NCI-H1694 (cell line): ENCODE results near the gene EEFSEC.

ENCODE experiments used
- DNase-seq: peaks from one replicate; lab custom pipeline; 2025; lab: John Stamatoyannopoulos, UW

EEFSEC gene

DNA sequence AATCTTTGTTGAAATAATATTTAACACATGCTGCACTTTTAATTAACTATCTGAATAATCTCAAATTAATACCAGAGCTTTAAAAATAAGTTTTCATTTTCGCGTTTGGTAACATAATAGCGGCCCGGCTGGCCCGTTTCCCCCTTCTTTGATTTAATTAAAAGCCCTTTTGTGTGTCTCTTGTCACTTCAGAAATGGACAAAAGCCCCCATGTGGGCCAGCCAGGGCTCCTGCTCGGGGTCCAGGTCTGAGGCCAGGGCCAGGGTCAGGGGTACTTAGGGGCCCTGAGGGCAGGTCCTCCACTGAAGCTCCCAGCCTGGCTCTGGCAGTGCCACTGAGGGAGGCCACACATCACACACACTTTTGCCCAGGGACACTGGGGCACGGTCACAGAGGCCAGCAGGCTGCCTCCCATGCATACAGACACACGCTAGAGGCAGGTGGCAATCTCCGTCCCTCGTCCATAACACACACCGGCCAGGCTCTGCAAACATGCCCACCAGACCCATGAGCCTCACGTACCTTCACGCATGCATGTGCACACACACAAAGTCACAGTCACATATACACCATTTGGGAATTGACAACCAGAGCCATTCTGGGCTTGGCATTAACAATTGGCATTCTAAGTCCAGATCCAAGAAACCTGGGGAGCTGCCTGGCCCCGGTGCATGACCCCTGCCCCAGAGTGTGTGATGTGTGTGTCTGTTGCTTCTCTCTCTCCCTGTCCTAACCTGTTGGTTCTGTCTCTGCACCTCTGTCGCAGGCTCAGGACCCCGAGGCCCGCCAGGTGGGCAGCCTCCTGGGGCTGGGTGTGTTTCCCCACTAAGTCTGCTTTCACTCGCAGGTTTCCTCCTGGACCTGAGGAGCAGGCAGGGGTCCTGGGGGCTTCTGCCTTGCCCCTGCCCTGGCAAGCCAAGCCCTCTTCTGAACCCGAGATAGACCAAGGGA, 274.9 kb downstream of the EEFSEC start:
- DNase-seq, result no peak

DNA sequence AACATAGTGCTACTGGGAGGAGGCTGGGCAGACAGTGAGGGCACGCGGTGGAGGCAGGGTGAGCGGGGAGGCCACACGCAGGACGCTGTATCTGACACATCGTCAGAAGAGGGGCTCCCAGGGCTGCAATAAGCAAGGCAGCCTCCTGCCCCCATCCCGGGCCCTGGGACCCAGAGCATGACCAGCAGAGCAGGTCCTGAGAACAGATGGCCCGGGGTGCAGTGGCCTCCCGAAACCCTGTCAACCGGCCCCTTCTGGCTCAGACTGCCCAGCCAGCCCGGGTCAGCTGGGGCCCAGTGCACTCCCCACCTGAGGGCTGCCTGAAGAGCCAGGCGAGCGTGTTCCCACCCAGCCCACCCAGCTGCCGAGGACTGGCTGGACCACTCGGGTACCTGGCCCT, 276.0 kb downstream of the EEFSEC start:
- no peak for DNase-seq

DNA sequence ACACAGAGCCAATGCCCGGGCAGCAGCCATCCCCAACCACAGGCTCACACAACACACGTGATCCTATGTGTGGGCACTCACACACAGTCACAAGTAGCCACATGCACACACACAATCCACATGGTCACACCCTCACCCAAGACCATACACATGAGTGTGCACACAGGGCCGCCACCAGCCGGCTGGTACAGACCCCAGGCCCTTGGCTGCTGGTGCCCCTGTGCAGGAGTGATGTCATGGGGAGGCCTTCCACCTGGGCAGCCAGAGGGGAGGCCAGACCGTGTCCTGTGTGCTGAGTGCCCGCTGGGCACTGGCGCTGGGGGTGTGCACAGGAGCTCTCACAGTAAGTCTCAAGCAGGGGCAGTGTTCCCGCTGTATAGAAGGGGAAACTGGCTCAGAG, 276.5 kb downstream of the EEFSEC start:
- DNase-seq, result no peak

DNA sequence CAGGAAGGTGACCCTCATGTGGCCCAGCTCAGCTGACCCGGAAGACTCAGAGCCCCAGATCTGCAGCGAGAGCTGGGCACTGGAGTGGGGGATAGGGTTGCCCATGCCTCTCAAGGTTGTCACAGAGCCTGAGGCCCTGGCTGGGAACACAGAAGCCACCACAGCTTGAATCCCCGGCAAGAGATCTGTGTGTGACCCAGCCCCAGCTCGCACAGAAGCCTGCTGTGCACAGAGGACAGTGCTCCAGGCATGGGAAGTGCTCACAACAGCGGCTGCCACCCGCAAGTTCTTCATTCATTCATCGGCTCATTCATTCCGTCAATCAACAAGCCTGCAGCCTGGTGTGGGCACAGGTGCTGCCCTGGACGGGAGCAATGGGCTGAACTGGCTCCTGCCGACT, 277.0 kb downstream of the EEFSEC start:
- DNase-seq, result no peak

DNA sequence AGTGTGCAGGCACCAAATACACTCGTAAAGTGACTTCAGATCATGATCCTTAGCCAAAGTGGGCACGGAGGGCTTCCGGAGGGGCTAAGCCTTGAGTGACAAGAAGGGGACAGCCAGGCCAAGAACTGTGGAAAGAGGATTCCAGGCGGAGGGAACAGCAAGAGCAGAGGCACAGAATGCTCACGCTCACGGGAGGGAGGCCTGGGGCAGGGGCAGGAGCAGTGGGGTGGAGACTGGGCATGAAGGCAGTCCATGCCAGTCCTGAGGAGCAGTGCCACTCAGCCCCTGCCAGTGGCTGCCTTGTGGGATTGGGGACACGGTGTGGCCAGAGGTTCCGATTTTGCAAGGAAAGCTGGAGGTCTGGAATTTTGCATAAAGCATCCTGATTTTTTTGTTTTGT, 277.4 kb downstream of the EEFSEC start:
- no peak for DNase-seq

DNA sequence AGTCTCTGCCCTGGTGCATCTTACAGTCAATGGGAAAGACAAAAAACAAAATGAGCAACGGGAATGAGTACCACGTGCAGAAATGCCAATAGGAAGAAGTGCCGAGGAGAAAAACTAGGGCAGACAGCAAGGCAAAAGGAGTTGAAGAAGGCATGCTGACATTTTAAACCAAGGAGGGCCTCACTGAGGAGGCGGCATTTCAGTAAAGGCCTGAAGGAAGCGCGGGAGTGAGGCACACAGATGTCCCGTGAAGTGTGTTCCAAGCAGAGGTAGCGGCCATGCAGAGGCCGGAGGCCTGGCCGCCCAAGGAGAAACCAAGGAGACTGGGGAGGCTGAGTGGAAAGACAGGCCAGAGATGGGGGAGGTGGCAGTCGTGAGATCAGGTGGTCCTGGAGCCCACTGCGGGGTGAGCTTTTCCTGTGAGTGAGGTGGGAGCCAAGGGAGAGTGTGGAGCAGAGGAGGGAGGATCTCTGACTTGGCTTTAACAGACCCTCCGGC, 278.6 kb downstream of the EEFSEC start:
- no peak for DNase-seq

DNA sequence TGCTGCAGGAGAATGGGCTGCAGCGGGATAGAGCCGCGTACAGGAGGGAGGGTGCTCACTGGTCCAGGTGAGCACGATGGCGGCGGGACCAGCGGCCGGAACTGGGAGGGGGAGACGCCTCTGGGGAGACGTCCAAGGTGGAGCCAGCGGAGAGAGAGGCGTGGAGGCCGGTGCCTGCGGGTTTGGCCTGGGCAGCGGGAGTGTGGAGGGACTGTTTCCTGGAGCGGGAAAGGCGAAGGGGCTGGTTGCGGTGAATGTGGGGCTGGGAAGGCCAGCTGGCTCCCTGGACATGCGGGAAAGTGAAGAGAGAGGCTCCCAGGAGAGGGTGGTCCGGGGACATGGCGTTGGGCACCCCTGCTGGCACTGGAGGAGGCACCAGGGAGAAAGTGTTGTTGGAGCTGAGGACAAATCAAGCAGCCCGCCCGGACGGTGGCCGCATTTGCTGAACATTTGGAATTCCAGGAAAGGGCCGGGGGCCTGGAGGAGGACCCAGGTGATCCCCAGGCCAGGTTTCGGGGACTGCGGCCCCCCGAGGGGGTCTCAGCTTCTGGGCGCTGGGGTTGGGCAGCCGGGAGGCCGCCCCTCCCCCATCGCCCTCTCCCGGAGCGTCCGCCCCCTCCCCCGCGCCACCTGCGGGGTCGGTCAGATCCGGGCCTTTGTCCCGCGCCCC, 279.2 kb downstream of the EEFSEC start:
- DNase-seq, result no peak

DNA sequence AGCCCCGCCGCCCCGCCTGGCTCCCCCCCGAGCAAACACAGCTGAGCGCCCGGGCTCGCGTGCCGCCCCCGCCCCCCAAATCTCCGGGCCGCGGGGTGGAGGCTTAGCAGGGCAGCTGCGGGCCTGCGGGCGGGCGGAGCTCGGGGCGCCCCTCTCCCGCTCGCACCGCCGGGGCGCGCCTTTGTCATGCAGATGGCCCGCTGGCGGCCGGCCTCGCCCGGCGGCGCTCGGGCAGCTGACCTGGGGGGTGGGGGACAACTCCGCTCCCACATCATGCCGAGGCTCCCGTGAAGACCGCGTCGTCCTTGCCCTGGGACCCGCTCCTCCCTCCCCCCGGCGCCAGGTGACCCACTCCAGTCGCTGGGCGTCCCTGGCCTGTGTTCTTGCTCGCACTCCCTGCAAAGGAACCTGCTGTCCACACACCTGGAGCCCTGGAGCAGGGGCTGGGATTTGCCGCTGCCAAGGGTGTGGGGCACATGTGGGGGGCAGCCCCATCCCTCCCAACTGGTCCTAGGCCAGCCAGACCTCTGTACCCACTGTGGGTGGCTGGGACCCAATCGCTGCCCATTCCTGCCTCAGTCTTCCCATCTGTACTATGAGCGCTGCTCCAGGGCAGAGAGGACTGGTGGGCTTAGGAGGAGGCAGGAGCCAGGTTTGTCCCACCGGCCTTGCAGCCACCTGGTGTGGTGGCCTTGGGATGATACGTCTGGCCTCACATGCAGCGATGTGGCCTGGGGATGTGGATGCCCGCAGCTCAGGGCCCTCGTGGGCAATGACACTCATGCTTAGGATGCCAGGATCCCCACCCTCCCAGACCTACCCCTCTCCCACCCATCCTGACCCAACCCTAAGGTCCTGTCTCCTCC, 279.9 kb downstream of the EEFSEC start:
- no peak for DNase-seq

DNA sequence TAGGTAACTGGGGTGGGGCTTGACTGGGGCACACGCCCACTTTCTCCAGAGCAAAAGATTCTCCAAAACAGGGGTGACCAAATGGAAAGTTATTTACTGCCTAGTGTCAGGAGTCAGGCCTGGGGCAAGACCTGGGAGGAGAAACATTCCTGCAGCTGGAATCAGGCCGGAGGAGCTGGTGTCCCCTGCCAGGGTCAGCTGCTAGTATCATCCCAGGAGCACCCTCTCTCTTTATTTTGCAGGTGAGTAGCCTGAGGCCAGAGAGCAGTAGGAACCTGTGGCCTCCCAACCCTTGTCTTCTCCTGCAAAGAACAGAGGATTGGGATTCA, 280.5 kb downstream of the EEFSEC start:
- no peak for DNase-seq

DNA sequence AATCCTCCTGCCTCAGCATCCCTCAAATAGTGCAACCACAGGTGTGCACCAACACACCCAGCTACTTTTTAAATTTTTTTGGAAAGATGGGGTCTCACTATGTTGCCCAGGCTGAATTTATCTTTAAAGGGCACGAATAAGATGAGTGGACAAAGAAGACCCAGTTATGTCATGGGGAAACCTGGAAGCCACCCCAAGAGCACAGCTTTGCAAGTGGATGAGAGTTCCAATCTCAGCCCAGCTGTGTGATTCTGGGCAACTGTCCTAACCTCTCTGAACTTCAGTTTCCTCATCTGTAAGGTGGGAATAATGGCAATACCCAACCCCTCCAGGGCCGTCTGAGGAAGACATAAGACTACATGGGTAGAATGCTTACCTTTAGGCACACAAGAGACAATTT, 281.2 kb downstream of the EEFSEC start:
- no peak for DNase-seq

DNA sequence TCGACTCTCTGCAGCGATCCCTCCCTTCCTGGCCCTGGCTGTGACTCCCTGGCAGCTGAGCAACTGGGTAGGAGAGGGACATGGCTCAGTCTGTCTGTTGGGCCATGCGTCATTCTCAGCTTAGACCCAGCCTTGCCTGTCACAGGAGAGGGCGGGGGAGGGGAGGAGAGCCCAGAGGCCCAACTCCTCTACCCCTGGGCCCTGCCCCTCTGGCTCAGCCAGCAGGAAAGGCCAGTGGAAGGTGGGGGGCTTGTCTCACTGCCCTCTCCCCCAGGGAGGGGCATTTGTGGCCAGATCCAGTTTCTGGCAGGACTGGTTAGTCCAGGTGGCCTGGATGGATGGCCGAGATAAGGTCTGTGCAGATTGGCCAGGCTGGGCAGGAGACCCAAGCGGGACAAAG, 281.8 kb downstream of the EEFSEC start:
- DNase-seq, result no peak

DNA sequence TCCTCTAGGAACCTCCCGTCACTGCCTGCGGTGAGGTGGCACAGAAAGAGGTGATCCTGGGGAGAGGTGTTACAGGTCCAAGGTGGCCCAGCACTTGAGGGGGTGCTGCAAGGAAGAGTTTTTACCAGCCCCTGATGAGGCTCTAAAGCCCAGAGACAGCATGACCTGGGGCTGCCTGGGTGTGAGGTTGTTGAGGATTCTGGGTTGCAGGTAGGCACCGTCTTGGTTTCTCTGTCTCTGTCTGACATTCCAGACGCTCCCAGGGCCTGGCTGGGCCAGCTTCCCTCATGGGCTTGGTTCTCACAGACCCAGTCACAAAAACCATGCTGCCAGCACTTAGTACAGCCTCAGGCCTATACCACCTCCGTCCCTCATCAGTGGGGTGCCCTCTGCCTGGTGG, 282.3 kb downstream of the EEFSEC start:
- DNase-seq, result no peak

DNA sequence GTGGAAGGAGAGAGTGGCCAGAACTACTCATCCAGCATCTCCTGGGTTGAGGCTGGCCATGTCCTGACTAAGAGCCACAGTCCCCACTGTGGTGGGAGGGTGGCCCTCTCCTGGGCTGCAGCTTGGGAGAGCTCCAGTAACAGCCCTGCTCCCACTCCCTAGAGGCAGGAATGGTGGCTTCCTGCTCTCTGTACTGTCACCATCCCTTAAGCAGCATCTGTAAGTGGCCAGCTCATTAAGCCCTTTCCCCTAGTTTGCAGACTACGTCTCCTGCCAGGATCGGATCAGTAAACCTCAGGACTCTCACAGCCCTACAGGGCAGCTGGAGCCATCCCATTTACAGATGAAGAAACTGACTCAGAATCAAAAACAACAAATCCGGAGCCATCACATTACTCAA, 282.9 kb downstream of the EEFSEC start:
- no peak for DNase-seq

DNA sequence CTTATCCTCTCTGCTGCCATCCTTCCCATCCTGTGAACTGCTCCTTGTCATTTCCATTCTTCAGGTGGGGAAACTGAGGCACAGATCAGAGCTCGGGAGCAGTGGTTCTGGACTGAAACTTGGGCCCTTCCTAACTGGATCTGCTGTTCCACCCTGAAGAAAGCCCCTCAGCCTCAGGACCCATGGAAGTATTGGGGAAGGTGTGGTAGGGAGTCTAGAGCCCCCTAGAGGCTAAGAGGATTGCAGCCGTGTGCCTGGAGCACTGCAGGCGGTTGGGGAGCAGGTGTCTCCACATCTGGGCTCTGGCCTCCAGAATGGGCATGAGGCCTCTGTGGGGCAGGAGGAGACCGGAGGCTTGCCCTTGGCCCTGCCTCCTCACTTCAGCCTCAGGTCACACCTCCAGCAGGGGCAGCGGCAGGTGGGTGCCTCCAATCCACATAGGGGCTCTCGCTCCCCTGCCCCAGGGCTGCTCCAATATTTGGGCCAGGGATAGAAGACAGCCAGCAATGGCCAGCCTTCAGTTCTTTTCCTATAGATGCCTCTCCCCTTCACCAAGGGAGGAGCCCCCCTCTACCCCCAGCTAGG, 285.3 kb downstream of the EEFSEC start:
- peak; percentile 17 for DNase-seq

DNA sequence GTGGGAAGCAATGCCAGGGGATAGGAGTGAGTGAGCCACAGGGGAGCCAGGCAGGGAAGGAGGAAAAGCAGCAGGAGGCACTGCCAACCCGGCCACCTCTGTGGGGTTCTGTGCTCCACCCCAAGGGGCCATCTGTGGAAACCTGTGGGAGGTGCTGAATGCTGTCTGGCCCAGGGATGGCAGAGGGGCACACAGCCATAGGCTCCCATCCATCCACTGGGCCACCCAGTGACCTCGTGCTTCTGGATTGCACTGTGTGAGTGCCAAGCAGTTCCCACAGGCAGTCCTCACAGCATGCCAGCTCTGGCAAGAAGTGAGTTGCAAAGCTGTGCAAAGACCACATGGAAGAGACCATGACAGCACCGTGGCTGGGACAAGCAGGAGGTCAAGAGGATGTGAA, 285.9 kb downstream of the EEFSEC start:
- no peak for DNase-seq

DNA sequence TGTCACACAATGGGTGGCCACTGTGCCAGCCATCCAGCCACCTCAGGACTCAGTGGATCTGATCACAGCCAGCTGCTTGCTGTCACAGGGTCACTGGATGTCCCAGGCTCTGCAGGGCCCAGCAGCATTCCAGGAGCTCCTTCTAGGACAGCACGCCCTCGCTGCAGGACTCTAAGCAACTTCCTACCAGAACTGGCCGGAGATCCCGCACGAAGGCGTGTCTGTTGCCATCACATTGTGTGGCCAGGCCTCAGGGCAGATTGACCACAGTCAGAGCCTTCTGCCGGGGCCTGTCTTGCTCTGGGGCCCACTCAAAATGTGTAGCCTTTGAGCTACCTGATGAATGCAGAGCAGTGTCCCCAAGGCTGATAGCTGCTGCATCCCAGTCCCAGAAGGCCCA, 288.8 kb downstream of the EEFSEC start:
- no peak for DNase-seq

DNA sequence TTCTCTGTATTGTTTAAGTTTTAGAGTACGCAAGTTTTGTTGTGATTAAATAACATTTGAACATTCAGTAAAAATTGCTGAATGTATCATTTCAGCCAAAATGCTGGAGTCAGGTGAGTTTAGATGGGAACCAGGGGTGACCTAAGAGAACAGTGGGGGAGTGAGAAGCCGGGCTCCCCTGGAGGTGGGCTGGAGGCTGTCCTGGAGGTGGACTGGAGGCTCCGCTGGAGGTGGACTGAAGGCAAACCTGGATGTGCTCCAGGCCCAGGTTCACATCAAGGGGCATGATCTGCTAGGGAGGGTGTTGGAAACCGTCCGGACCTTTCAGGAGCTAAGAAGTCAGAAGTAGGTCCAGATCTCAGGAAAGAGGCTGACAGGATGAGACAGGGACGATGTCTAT, 289.7 kb downstream of the EEFSEC start:
- no peak for DNase-seq

DNA sequence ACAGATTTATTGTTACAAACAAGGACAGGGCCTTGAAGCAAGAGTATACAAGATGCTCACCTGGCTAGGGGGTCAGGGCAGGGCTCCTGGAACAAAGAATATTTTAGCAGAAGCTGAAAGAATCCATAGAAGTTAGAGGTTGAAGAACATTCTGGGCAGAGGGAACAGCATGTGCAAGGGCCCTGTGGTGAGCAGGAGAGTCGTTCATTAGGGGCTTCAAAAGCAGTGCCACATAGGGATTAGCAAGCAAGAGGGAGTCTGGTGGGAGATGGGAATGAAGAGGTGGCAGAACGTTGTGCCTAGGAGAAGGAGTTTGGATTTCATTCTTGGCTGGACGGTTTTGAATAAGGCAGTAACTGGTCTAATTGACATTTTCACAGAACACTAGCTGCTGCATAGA, 290.5 kb downstream of the EEFSEC start:
- DNase-seq, result no peak

DNA sequence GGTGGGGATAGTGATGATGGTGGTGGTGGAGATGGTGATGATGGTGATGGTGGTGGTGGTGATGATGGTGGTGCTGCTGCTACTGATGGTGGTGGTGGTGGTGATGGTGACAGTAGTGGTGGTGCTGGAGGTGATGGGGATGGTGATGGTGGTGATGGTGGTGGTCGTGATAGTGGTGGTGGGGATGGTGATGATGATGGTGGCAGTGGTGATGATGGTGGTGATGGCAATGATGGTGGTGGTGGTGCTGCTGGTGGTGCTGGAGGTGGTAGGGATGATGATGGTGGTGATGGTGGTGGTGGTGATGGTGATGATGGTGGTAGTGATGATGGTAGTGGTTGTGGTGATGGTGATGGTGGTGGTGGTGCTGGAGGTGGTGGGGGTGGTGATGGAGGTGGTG, 292.1 kb downstream of the EEFSEC start:
- DNase-seq, result no peak

DNA sequence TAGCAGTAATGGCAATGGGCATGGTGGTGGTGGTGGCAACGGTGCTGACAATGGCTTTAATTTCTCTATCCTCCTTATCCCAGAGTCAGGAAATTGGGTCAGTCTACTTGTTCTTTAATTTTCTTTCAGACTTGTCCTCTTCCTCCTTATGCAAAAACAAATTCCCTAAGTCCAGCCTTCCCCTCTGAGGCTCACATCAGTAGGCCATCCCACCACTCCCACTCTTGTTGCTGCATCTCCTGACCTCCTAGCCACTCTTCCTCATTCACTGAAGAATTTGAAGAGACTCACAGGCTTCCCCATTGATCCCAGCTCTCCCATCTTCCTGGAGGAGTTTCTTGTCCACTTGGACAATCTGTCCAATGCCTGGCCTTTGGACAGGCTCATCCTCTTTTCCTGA, 293.5 kb downstream of the EEFSEC start:
- no peak for DNase-seq

DNA sequence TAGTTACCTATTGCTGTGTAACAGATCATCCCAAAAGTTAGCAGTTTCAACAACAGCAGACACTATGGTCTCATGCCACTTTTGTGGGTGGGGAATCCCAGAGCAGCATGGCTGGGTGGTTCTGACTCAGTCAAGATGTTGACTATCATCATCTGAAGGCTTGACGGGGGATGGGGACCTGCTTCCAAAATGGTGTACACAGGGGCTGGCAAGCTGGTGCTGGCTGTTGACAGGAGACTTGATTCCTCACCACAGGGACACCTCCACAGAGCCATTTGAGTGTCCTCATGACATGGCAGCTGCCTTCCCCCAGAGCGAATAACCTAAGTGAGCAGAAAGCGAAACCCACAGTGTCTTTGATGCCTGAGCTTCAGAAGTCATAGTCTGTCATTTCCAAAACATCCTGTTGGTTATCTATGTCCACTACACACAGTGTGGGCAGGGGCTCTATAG, 294.3 kb downstream of the EEFSEC start:
- no peak for DNase-seq

DNA sequence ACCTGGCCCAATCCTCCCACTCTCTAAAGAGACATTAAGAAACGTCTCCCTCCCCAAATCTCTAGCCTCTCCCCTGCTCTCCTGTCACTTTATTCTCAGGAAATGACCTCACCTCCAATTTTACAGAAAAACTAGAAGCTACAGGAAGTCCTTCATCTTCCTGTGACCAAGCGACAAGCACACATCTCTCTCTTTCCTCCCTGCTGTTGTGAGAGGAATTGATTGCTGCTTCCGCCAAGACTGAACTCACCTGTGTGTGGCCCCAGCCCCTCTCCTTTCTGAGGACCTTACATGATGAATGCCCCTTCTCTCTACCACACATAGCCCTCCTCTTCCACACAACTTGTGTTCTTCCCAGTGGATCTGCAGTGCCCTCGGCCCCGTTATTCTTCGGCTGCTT, 295.2 kb downstream of the EEFSEC start:
- DNase-seq, result no peak
